Loucy (cell line): ENCODE data around the gene FLYWCH2.

Experiments
- EZH2phosphoT487 ChIP-seq: fragments of 200-600 bp; IDR thresholded peaks from 2 replicates; pipeline ENCODE4 v1.6.1; 2018; ENCODE audit warnings: antibody characterized with exemption, mild to moderate bottlenecking, moderate library complexity, borderline replicate concordance
- TF ChIP-seq, protein P1 (sequence below): fragments of 200-600 bp; sonication (generic); conservative IDR thresholded peaks from 2 replicates; pipeline ENCODE4 v1.5.1; 2014; ENCODE audit warnings: mild to moderate bottlenecking, antibody characterized with exemption, low read length

DNA sequence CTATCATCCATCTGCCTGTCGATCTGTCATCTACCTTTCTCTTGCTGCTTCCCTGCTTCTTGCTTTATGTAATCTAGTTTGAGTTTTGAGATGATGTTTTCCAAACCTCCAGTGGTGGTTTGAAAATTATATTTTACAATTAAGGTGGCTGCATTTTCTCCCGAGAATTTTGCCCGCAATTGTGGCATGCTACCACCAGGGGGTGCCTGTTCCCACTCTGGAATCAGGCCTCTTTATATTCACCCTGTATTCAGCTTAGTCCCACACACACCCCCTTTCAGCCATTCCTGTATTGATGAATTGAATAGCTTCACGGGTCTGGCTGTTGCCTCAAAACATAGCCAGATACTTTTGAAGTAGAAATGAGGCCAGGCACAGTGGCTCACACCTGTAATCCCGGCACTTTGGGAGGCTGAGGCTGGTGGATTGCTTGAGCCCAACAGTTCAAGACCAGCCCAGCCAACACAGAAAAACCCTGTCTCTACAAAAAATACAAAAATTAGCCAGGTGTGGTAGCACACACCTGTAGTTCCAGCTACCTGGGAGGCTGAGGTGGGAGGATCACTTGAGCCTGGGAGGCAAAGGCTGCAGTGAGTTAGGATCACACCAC is 28.2 kb upstream of the FLYWCH2 start:
- no peak for TF ChIP-seq EZH2phosphoT487
- TF ChIP-seq, protein P1, sequence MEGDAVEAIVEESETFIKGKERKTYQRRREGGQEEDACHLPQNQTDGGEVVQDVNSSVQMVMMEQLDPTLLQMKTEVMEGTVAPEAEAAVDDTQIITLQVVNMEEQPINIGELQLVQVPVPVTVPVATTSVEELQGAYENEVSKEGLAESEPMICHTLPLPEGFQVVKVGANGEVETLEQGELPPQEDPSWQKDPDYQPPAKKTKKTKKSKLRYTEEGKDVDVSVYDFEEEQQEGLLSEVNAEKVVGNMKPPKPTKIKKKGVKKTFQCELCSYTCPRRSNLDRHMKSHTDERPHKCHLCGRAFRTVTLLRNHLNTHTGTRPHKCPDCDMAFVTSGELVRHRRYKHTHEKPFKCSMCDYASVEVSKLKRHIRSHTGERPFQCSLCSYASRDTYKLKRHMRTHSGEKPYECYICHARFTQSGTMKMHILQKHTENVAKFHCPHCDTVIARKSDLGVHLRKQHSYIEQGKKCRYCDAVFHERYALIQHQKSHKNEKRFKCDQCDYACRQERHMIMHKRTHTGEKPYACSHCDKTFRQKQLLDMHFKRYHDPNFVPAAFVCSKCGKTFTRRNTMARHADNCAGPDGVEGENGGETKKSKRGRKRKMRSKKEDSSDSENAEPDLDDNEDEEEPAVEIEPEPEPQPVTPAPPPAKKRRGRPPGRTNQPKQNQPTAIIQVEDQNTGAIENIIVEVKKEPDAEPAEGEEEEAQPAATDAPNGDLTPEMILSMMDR: peak; percentile 46
